Measurements from ENCODE around the gene WDR49.

Gene WDR49

GRCh38 chr3:167456157-167456799 lies 197.5 kb downstream of the WDR49 start:
- peaks cover 4% of the 10 kb centered on the region; the same call in 1 of the 2 replicates for H3K4me1 ChIP-seq
- in situ Hi-C loops (cut with MboI; ENCODE audit: low sequenced_read_pairs) = no loop called here
- no peaks in the 10 kb centered on the region for H3K9me3 ChIP-seq
- H3K36me3 ChIP-seq (replicated peaks) = no peaks in the 10 kb centered on the region
- no peak for DNase-seq (ENCODE audit: low spot score in 2 of 2)
- no peak overlapping the region for H3K4me3 ChIP-seq
- no peaks in the 10 kb centered on the region for H3K27me3 ChIP-seq (ENCODE audit: low read depth)

GRCh38 chr3:167453815-167454214 lies 199.9 kb downstream of the WDR49 start:
- no peaks in the 10 kb centered on the region for H3K36me3 ChIP-seq (replicated peaks)
- H3K4me1 ChIP-seq = peaks cover 6% of the 10 kb centered on the region
- no peaks in the 10 kb centered on the region for H3K27me3 ChIP-seq (ENCODE audit: low read depth)
- in situ Hi-C loops (cut with MboI; ENCODE audit: low sequenced_read_pairs) = no loop called here
- no peaks in the 10 kb centered on the region for H3K9me3 ChIP-seq
- no peak overlapping the region for H3K4me3 ChIP-seq
- DNase-seq (ENCODE audit: low spot score in 2 of 2) = no peak

- H3K4me3 ChIP-seq = no peak overlapping the region
- no peaks in the 10 kb centered on the region for H3K9me3 ChIP-seq
- peaks cover 6% of the 10 kb centered on the region for H3K4me1 ChIP-seq
- no peaks in the 10 kb centered on the region for H3K36me3 ChIP-seq (replicated peaks)
- DNase-seq (ENCODE audit: low spot score in 2 of 2) = no peak
- H3K27me3 ChIP-seq (ENCODE audit: low read depth) = no peaks in the 10 kb centered on the region
- in situ Hi-C loops (cut with MboI; ENCODE audit: low sequenced_read_pairs) = no loop called here
These were observed 202.5 kb downstream of the WDR49 start for GRCh38 chr3:167451282-167451681.

GRCh38 chr3:167450675-167451074 lies 203.1 kb downstream of the WDR49 start:
- in situ Hi-C loops (cut with MboI; ENCODE audit: low sequenced_read_pairs) = no loop called here
- Histone ChIP-seq H3K9me3 (no peaks in the 10 kb centered on the region), H3K4me3 (no peak overlapping the region), H3K36me3 (replicated peaks) (no peaks in the 10 kb centered on the region), H3K4me1 (peaks cover 6% of the 10 kb centered on the region), H3K27me3 (ENCODE audit: low read depth) (no peaks in the 10 kb centered on the region)
- peak; percentile 7 to 42 for DNase-seq (ENCODE audit: low spot score in 2 of 2)

- in situ Hi-C loops (cut with MboI; ENCODE audit: low sequenced_read_pairs) = no loop called here
- no peaks in the 10 kb centered on the region for H3K27me3 ChIP-seq (ENCODE audit: low read depth)
- DNase-seq (ENCODE audit: low spot score in 2 of 2) = no peak
These were observed 203.5 kb downstream of the WDR49 start for GRCh38 chr3:167450195-167450594.

GRCh38 chr3:167445491-167445890 lies 208.3 kb downstream of the WDR49 start:
- no peak for DNase-seq (ENCODE audit: low spot score in 2 of 2)
- no peak overlapping the region for H3K4me3 ChIP-seq
- no peaks in the 10 kb centered on the region for H3K9me3 ChIP-seq
- in situ Hi-C loops (cut with MboI; ENCODE audit: low sequenced_read_pairs) = no loop called here
- H3K36me3 ChIP-seq (replicated peaks) = no peaks in the 10 kb centered on the region
- no peaks in the 10 kb centered on the region; the same call in 1 of the 2 replicates for H3K4me1 ChIP-seq
- H3K27me3 ChIP-seq (ENCODE audit: low read depth) = no peaks in the 10 kb centered on the region

More at GRCh38 chr3:167450195-167450594, 203.5 kb downstream of the WDR49 start:
- no peaks in the 10 kb centered on the region for H3K36me3 ChIP-seq (replicated peaks)
- H3K4me3 ChIP-seq = no peak overlapping the region
- H3K9me3 ChIP-seq = no peaks in the 10 kb centered on the region
- peaks cover 6% of the 10 kb centered on the region for H3K4me1 ChIP-seq

GRCh38 chr3:167441256-167441655 lies 212.5 kb downstream of the WDR49 start:
- Histone ChIP-seq H3K9me3 (no peaks in the 10 kb centered on the region), H3K4me1 (no peaks in the 10 kb centered on the region), H3K36me3 (replicated peaks) (no peaks in the 10 kb centered on the region), H3K4me3 (no peak overlapping the region), H3K27me3 (ENCODE audit: low read depth) (no peaks in the 10 kb centered on the region)
- no peak for DNase-seq (ENCODE audit: low spot score in 2 of 2)
- in situ Hi-C loops (cut with MboI; ENCODE audit: low sequenced_read_pairs) = no loop called here

- no peak for DNase-seq (ENCODE audit: low spot score in 2 of 2)
- H3K36me3 ChIP-seq (replicated peaks) = no peaks in the 10 kb centered on the region
- H3K4me3 ChIP-seq = no peak overlapping the region
- no peaks in the 10 kb centered on the region for H3K27me3 ChIP-seq (ENCODE audit: low read depth)
- no peaks in the 10 kb centered on the region for H3K9me3 ChIP-seq
- in situ Hi-C loops (cut with MboI; ENCODE audit: low sequenced_read_pairs) = no loop called here
- no peaks in the 10 kb centered on the region for H3K4me1 ChIP-seq
These were observed 216.2 kb downstream of the WDR49 start for GRCh38 chr3:167437428-167438139.

All from HAP-1 (cell line).